Measurements from ENCODE around the gene ONECUT1. TPM values are rescaled to one million over a fixed set of nuclear protein-coding genes. Genes with fewer than 3 reads are reported as not detected.

Gene ONECUT1
- total RNA-seq, 2 donors from 2014 or later = 0.28 TPM; not detected in 1

DNA sequence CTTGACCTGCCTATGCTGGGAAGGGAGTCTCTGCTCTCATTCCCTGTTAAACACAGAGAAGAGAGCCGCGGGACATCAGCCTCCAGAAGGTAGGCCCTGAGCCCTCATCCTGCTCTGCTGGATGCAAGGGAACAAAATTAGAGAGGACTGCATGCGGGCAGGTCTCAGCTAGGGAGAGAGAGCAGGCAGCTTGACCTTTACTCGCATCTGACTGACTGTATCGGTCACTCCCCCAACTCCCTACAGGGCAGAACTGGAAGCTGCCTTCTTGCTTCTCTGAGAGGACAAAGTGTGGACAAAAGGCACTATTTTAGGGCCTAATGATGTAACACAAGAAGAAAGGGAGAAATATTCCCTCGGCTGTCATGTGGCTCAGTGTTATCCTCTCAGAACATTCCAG is 72.2 kb downstream of the ONECUT1 start:
- Histone ChIP-seq H3K4me1 (ENCODE audit: control insufficient read depth in 1 of 2, low read depth in 2 of 2) (no peaks in the 10 kb centered on the region), H3K36me3 (no peaks in the 10 kb centered on the region), H3K9me3 (no peaks in the 10 kb centered on the region), H3K27ac (no peak overlapping the region), H3K4me3 (no peak overlapping the region), H3K27me3 (replicated peaks; ENCODE audit: insufficient read depth) (no peaks in the 10 kb centered on the region)
- TF ChIP-seq, protein P1, sequence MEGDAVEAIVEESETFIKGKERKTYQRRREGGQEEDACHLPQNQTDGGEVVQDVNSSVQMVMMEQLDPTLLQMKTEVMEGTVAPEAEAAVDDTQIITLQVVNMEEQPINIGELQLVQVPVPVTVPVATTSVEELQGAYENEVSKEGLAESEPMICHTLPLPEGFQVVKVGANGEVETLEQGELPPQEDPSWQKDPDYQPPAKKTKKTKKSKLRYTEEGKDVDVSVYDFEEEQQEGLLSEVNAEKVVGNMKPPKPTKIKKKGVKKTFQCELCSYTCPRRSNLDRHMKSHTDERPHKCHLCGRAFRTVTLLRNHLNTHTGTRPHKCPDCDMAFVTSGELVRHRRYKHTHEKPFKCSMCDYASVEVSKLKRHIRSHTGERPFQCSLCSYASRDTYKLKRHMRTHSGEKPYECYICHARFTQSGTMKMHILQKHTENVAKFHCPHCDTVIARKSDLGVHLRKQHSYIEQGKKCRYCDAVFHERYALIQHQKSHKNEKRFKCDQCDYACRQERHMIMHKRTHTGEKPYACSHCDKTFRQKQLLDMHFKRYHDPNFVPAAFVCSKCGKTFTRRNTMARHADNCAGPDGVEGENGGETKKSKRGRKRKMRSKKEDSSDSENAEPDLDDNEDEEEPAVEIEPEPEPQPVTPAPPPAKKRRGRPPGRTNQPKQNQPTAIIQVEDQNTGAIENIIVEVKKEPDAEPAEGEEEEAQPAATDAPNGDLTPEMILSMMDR (IDR thresholded peaks at IDR 0.05) = no peak
- DNase-seq (ENCODE audit: low spot score) = no peak
- ATAC-seq (ENCODE audit: insufficient number of reproducible peaks, low FRiP score, low read depth) = no peak

DNA sequence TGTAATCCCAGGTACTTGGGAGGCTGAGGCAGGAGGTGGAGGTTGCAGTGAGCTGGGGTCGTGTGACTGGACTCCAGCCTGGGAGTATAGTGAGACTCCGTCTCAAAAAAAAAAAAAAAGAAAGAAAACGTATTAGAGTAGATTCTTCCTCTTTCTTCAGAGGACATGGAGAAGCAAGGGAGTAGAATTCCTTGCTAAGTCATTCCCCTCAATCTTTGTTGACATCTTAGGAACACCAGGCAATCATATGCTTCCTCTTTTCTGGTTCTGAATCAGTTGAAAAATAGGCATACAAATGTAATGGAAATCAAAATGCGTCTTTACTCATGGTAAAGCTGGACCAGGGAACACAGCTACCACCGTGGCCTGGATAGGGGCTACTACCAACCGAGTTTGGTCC is 72.7 kb downstream of the ONECUT1 start:
- H3K27me3 ChIP-seq (replicated peaks; ENCODE audit: insufficient read depth) = no peaks in the 10 kb centered on the region
- no peak overlapping the region for H3K27ac ChIP-seq
- H3K4me3 ChIP-seq = no peak overlapping the region
- ATAC-seq (ENCODE audit: insufficient number of reproducible peaks, low FRiP score, low read depth) (no peak), DNase-seq (ENCODE audit: low spot score) (no peak)
- TF ChIP-seq, protein P1 (IDR thresholded peaks at IDR 0.05) = no peak
- H3K36me3 ChIP-seq = no peaks in the 10 kb centered on the region
- no peaks in the 10 kb centered on the region for H3K9me3 ChIP-seq
- H3K4me1 ChIP-seq (ENCODE audit: control insufficient read depth in 1 of 2, low read depth in 2 of 2) = no peaks in the 10 kb centered on the region

DNA sequence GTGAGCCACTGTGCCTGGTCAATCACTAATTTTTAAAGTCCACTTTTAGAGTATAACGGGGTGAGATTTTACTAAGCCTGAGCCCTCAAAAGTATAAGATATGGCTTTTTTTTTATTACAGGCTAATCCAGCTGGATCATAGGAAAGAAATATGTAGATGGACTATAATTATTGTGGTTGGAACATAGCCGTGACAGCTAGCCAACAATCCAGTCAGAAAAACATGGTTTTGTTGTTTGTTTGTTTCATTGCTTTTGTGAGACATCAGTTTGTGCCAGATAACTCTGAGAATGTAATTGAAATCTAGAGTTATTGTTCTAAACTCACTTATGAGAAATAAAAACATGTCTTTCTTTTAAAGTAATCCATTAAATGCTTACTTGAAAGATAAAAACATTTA is 73.6 kb downstream of the ONECUT1 start:
- ATAC-seq (ENCODE audit: insufficient number of reproducible peaks, low FRiP score, low read depth) (no peak), DNase-seq (ENCODE audit: low spot score) (no peak)
- H3K36me3 ChIP-seq = no peaks in the 10 kb centered on the region
- TF ChIP-seq, protein P1 (IDR thresholded peaks at IDR 0.05) = no peak
- H3K9me3 ChIP-seq = no peaks in the 10 kb centered on the region
- H3K27ac ChIP-seq = no peak overlapping the region
- H3K4me3 ChIP-seq = no peak overlapping the region
- no peaks in the 10 kb centered on the region for H3K27me3 ChIP-seq (replicated peaks; ENCODE audit: insufficient read depth)
- H3K4me1 ChIP-seq (ENCODE audit: control insufficient read depth in 1 of 2, low read depth in 2 of 2) = no peaks in the 10 kb centered on the region

DNA sequence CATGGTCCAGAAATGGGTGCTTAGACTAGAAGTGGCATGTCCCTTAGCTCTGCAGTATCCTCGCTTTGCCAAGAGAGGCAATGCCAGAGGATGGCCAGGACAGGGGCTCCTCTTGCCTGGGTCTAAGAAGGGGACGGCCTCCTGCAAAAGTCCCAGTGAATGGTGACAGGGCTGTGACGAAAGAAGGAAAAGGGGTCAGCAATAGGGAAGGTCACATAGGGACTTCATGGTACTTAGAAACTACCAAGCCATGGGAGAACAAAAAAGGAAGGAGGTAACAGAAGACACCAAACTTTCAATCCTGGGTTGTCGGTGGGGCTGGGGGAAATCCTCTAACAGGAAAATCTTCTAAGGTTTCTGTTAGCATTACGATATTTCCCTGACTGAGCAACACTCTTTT is 74.7 kb downstream of the ONECUT1 start:
- Histone ChIP-seq H3K4me1 (ENCODE audit: control insufficient read depth in 1 of 2, low read depth in 2 of 2) (no peaks in the 10 kb centered on the region), H3K9me3 (no peaks in the 10 kb centered on the region), H3K4me3 (no peak overlapping the region), H3K27ac (no peak overlapping the region), H3K36me3 (no peaks in the 10 kb centered on the region), H3K27me3 (replicated peaks; ENCODE audit: insufficient read depth) (no peaks in the 10 kb centered on the region)
- TF ChIP-seq, protein P1 (IDR thresholded peaks at IDR 0.05) = no peak
- ATAC-seq (ENCODE audit: insufficient number of reproducible peaks, low FRiP score, low read depth) = no peak
- DNase-seq (ENCODE audit: low spot score) = no peak

DNA sequence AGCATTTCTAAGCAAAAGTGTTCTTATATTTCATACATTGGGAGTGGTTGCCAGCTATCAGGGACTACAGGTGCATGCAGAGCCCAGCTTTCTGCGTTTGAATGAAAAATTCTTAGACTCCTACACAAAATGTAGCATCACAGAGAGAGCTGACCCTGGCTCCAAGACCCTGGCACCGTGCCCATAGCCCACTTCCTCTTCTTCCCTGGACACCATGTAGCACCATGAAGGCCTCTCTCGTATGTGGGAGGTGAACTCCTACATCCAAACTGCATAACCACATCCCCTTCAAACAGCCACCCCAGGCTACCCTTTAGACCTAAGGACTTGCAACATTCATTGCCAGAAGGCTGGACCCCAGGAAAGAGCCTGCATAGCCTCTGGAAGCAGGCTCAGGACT is 75.2 kb downstream of the ONECUT1 start:
- Histone ChIP-seq H3K27ac (no peak overlapping the region), H3K36me3 (no peaks in the 10 kb centered on the region), H3K4me1 (ENCODE audit: control insufficient read depth in 1 of 2, low read depth in 2 of 2) (no peaks in the 10 kb centered on the region), H3K9me3 (no peaks in the 10 kb centered on the region), H3K27me3 (replicated peaks; ENCODE audit: insufficient read depth) (no peaks in the 10 kb centered on the region), H3K4me3 (no peak overlapping the region)
- no peak for ATAC-seq (ENCODE audit: insufficient number of reproducible peaks, low FRiP score, low read depth)
- DNase-seq (ENCODE audit: low spot score) = no peak
- TF ChIP-seq, protein P1 (IDR thresholded peaks at IDR 0.05) = no peak

All from thoracic aorta (tissue), 2 donors.